HG03575 (cell line): ENCODE results near the gene PDCD7.
"Not testable (repeated sequence)": the region's sequence is repeated elsewhere in the genome, so short reads cannot be mapped to it uniquely, and the experiment has no call there.

Source experiments
- ATAC-seq: cut with Tn5 transposase; IDR thresholded peaks from one replicate; pipeline ENCODE4 v1.9.1; 2021; ENCODE audit not compliant: unreplicated experiment, insufficient number of reproducible peaks, low FRiP score; ENCODE audit errors: extremely low read depth

PDCD7 gene

GRCh38 chr15:65133548-65134200, at the start of gene PDCD7:
Gene PDCD7 (minus strand): TSS chr15:65133808. CDS start chr15:65133781, 27 bp downstream.
- ATAC-seq, result no peak

GRCh38 chr15:65182538-65182937, 48.9 kb upstream of the PDCD7 start:
- ATAC-seq, result no peak

DNA sequence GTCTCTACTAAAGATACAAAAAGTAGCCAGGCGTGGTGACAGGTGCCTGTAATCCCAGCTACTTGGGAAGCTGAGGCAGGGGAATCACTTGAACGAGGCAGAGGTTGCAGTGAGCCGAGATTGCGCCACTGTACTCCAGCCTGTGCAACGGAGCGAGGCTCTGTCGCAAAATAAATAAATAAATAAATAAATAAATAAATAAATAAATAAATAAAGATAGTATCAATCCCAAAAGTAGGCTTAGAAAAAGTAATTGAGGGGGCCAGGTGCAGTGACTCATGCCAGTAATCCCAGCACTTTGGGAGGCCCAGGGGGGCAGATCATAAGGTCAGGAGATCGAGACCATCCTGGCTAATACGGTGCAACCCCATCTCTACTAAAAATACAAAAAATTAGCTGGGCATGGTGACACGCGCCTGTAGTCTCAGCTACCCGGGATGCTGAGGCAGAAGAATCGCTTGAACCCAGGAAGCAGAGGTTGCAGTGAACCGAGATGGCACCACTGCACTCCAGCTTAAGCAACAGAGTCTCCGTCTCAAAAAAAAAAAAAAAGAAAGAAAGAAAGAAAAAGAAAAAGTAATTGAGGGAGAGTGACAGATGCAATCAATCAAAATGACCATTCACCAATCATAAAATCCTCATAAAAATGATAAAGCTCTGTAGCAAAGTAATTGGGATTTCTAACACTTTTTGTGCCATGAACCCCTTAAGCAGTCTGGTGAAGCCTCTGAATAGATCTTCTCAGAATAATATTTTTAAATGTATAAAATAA, 48.2 kb upstream of the PDCD7 start:
- ATAC-seq, result not testable (repeated sequence)

GRCh38 chr15:65180167-65180566, 46.6 kb upstream of the PDCD7 start:
- no peak for ATAC-seq

GRCh38 chr15:65177901-65178300, 44.3 kb upstream of the PDCD7 start:
- ATAC-seq, result no peak

- no peak for ATAC-seq
These were observed 42.4 kb upstream of the PDCD7 start for GRCh38 chr15:65176056-65176455.

- no peak for ATAC-seq
These were observed 41.9 kb upstream of the PDCD7 start for GRCh38 chr15:65175511-65175910.

DNA sequence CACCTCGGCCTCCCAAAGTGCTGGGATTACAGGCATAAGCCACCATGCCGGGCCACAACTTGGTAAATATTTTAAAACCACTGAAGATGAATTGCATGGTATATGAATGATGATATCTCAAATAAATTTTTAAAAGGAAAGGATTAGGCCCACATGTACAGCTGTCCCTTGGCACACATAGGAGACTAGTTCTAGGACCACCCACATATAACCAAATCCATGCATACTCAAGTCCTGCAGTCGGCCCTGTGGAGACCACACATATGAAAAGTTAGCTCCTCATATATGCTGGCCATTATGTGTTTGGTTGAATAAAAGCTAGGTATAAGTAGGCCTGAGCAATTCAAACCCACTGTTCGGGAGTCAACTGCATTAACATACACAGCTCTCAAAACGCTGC, 40.9 kb upstream of the PDCD7 start:
- no peak for ATAC-seq

GRCh38 chr15:65172531-65172930, 38.9 kb upstream of the PDCD7 start:
- ATAC-seq, result no peak

DNA sequence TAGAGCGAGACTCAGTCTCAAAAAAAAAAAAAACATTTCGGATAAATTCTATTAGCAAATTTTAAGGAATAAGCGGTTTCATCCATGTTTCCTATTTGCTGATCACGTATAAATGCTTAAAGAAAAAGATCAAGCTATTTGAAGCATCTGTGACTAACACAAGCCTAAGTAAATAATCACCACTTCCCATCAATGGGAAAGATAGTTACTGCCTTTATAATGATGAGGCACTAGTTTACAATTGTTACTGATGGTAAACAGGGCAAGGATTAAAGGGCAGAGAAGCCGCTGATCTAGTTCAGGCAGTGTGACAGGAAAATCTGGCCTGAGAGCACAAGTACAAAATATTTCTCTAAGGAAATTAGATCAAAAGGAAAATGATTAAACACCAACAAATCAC, 37.8 kb upstream of the PDCD7 start:
- no peak for ATAC-seq

- no peak for ATAC-seq
These were observed 32.3 kb upstream of the PDCD7 start for GRCh38 chr15:65165875-65166274.

GRCh38 chr15:65164139-65164538, 30.5 kb upstream of the PDCD7 start:
- no peak for ATAC-seq

DNA sequence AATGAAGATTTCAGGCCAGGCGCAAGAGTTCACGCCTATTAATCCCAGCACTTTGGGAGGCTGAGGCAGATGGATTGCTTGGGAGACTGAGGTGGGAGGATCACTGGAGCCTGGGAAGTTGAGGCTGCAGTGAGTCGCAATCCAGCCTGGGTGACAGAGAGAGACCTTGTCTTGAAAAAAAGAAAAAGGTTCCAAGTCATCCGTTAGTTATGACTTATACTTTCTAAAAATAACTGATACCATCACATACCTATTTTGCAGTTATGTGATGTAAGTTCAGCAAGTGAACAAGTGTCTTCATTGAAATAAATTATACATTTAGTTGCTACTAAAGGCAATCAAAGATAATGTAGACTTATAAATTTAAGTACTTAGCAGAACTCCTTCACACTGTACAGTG, 29.4 kb upstream of the PDCD7 start:
- ATAC-seq, result no peak

- ATAC-seq, result no peak
These were observed 23.1 kb upstream of the PDCD7 start for GRCh38 chr15:65156692-65157091.

GRCh38 chr15:65154720-65155119, 21.1 kb upstream of the PDCD7 start:
- ATAC-seq, result no peak

- ATAC-seq, result no peak
These were observed 14.3 kb upstream of the PDCD7 start for GRCh38 chr15:65147902-65148301.

DNA sequence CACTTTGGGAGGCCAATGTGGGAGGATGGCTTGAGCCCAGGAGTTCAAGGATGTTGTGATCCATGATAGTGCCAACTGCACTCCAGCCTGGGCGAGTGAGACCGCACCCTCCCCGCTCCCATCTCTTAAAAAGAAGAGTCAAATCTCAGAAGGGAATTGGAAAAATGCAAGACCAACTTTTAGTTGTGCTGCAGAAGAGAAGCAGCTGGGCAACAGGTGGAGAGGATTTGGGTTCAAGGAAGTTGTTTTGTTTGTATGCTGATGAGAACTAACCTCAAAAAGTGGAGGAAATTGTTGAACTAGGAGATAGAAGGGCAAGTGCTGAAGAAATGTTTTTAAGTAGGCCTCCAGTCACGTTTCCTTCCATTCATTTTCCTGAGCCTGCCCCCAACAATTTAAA, 12.8 kb upstream of the PDCD7 start:
- ATAC-seq, result no peak

- not testable (repeated sequence) for ATAC-seq
These were observed 5.0 kb upstream of the PDCD7 start for GRCh38 chr15:65138631-65139030.

- ATAC-seq, result not testable (repeated sequence)
These were observed 4.3 kb upstream of the PDCD7 start for GRCh38 chr15:65137893-65138292.

DNA sequence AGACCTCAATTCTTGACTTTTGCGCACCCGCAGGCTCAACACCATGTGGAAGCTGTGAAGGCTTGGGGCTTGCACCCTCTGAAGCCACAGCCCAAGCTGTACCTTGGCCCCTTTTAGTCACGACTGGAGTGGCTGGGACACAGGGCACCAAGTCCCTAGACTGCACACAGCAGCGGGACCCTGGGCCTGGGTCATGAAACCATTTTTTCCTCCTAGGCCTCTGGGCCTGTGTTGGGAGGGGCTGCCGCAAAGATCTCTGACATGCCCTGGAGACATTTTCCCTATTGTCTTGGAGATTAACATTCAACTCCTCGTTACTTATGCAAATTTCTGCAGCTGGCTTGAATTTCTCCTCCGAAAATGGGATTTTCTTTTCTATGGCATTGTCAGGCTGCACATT, 3.5 kb upstream of the PDCD7 start:
- ATAC-seq, result not testable (repeated sequence)

DNA sequence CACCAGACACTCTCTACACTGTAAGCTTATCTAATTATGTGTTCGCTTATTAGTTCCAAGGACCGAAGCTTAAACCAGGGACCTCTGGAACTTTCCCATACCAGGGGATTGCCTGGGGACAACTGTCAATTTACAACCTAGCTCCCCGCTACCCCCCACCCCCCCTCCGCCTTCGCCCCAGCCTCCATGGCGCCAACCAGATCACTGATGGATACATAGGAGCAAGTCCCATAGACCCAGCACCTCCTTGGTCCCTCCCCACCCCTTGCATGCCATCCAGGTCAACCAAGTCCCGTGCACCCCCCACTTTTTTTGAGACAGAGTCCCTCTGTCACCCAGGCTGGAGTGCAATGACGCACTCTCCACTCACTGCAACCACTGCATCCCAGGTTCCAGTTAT, 930 bp upstream of the PDCD7 start:
- ATAC-seq, result no peak
